A673 (cell line): Measurements from ENCODE around the gene LYPD4. TPM values are rescaled to one million over a fixed set of nuclear protein-coding genes. Genes with fewer than 3 reads are reported as not detected.

ENCODE experiments used
- BruUV-seq: library from RNA; stranded (reverse); fragments of 400-500 nt; replicated peaks from 2 replicates; lab custom pipeline; 2021; lab: Mats Ljungman, UMichigan
- CTCF ChIA-PET: fragments of 300-600 bp; sonication (Branson Sonifier 250); formaldehyde crosslinking; loops from one replicate; lab custom pipeline; 2022; ENCODE audit warnings: antibody characterized with exemption; lab: Charles Lee
- POLR2A ChIA-PET: fragments of 300-600 bp; sonication (Branson Sonifier 250); formaldehyde crosslinking; loops from one replicate; lab custom pipeline; 2022; ENCODE audit warnings: antibody characterized with exemption; ENCODE audit not compliant: low non-redundant PET; lab: Charles Lee
- DNase-seq: peaks from one replicate; pipeline ENCODE4 v3.0.0-alpha.2; 2015; ENCODE audit warnings: low spot score
- H3K27ac ChIP-seq: fragments of 200-600 bp; sonication (generic); 2 replicates; pipeline ENCODE4 v1.5.1; 2016; ENCODE audit warnings: mixed run types, low read depth, mild to moderate bottlenecking, mixed read lengths, antibody characterized with exemption, low read length; ENCODE audit not compliant: poor library complexity, severe bottlenecking
- H3K27me3 ChIP-seq: fragments of 200-600 bp; sonication (generic); replicated peaks from 2 replicates; pipeline ENCODE4 v1.6.1; 2017; ENCODE audit warnings: mixed run types, low read depth, mild to moderate bottlenecking, mixed read lengths, antibody characterized with exemption, low read length; ENCODE audit not compliant: insufficient read depth, poor library complexity
- H3K36me3 ChIP-seq: fragments of 200-600 bp; sonication (generic); 2 replicates; pipeline ENCODE4 v1.6.1; 2016; ENCODE audit warnings: mixed run types, mild to moderate bottlenecking, mixed read lengths, antibody characterized with exemption, low read length; ENCODE audit not compliant: insufficient read depth, poor library complexity, severe bottlenecking
- H3K4me1 ChIP-seq: fragments of 200-600 bp; sonication (generic); 2 replicates; pipeline ENCODE4 v1.6.1; 2017; ENCODE audit warnings: mixed run types, mild to moderate bottlenecking, mixed read lengths, antibody characterized with exemption, low read length; ENCODE audit not compliant: insufficient read depth, poor library complexity, severe bottlenecking
- H3K4me3 ChIP-seq: fragments of 200-600 bp; sonication (generic); 2 replicates; pipeline ENCODE4 v1.5.1; 2016; ENCODE audit warnings: low read depth, mixed run types, mild to moderate bottlenecking, mixed read lengths, low read length; ENCODE audit not compliant: poor library complexity, severe bottlenecking
- H3K9me3 ChIP-seq: fragments of 200-600 bp; sonication (generic); 2 replicates; pipeline ENCODE4 v1.6.1; 2016; ENCODE audit warnings: mixed run types, low read depth, mild to moderate bottlenecking, mixed read lengths, antibody characterized with exemption, low read length; ENCODE audit not compliant: poor library complexity, severe bottlenecking
- EZH2 ChIP-seq: fragments of 200-600 bp; sonication (generic); IDR thresholded peaks from 2 replicates; pipeline ENCODE4 v1.6.1; 2017; ENCODE audit warnings: borderline replicate concordance, low read depth, mild to moderate bottlenecking, mixed read lengths, antibody characterized with exemption, low read length; ENCODE audit not compliant: poor library complexity, severe bottlenecking
- intact Hi-C: fragments of 100-400 bp; cut with micrococcal nuclease; formaldehyde crosslinking; loops from one replicate; pipeline ENCODE4 v1.10.0; 2022; ENCODE audit not compliant: unreplicated experiment
- total RNA-seq: library from RNA; stranded (reverse); gene quantifications from 2 replicates; pipeline ENCODE4 v1.2.3, GENCODE V29; 2021
- TF ChIP-seq, protein P1 (sequence below): fragments of 300-800, 200-600 bp; sonication (generic); conservative IDR thresholded peaks from 2 replicates; pipeline ENCODE4 v1.5.1; 2017; ENCODE audit warnings: low read depth, mild to moderate bottlenecking, antibody characterized with exemption, low read length, moderate library complexity, mixed read lengths

The LYPD4 gene
- total RNA-seq, 1 experiment from 2014 or later = not detected

DNA sequence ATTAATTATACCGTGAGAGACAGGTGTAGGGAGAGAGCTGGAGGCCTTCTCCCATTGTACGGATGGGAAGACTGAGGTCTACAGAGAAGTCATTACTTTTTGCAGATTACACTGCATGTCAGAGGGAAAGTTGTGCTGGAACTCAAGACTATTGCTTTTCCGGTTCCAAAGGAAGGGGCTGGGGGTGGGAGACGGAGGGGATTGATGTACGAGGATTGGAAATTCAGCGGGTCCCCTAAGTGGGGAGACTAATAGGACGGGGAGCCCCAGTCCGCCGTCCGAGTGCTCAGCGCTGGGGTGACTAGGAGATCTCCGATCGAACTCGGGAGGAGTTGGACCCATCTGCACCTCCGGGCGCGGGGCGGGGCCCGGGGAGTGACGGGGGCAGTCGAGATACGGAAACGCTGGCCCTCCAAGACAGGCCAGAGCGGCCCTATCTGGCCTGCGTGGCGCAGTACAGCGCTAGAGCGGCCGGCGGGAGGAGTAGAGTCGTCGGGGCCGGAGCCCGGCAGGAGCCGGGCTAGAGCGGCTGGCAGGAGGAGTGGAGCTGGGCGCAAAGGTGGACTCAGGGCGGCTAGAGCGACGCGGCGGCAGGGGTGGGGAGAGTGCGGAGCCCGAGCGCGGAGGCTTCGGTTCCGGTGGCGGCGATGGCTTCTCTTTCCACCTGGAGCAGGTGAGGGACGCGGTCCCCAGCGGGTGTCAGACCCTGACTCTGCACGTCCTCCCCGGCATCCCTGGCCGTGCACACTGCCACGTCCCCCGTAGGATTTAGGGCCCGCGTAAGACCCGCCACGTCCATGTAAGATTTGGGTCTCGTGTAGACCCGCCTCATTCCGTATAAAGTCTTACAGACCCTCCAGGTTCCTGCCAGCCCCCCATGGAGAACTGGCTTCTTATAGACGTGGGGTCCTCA is 39.6 kb upstream of the LYPD4 start:
- POLR2A ChIA-PET = no interaction called here
- BruUV-seq = TSS peak; percentile 77
- peaks cover 65% of the 10 kb centered on the region for H3K4me1 ChIP-seq
- peaks cover 1% of the 10 kb centered on the region for H3K36me3 ChIP-seq
- TF ChIP-seq, protein P1, sequence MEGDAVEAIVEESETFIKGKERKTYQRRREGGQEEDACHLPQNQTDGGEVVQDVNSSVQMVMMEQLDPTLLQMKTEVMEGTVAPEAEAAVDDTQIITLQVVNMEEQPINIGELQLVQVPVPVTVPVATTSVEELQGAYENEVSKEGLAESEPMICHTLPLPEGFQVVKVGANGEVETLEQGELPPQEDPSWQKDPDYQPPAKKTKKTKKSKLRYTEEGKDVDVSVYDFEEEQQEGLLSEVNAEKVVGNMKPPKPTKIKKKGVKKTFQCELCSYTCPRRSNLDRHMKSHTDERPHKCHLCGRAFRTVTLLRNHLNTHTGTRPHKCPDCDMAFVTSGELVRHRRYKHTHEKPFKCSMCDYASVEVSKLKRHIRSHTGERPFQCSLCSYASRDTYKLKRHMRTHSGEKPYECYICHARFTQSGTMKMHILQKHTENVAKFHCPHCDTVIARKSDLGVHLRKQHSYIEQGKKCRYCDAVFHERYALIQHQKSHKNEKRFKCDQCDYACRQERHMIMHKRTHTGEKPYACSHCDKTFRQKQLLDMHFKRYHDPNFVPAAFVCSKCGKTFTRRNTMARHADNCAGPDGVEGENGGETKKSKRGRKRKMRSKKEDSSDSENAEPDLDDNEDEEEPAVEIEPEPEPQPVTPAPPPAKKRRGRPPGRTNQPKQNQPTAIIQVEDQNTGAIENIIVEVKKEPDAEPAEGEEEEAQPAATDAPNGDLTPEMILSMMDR = no peak
- no peak for TF ChIP-seq EZH2
- no peaks in the 10 kb centered on the region for H3K9me3 ChIP-seq
- H3K27me3 ChIP-seq = no peaks in the 10 kb centered on the region
- peak overlapping the region; percentile 91 for H3K27ac ChIP-seq
- intact Hi-C loops = loop anchor here (1.0 to 5.0 kb wide), 3 partner anchors 25 to 148 kb away; no protein-coding TSS in a partner anchor
- peak overlapping the region; percentile 84 for H3K4me3 ChIP-seq
- DNase-seq = peak; percentile 99
- CTCF ChIA-PET = interaction anchor here (1.0 kb wide), 1 partner anchor 11 kb away, joined by 6 read pairs; no protein-coding TSS in a partner anchor

DNA sequence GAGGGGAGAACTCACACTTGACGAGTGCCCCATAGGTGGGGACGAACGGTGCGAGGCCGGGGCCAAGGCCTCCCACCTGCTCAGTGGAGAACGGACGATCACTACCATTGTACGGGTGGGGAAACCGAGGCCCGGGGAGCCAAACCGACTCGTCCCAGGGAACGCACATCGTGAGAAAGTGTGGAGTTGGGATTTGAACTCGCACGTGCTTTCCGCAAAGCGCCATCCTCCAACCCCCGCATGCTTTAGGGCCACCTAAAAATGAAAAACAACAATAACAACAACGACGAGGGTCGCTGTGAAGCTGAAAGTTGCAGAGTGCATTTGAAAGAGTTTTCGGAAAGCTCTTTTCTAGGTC is 39.0 kb upstream of the LYPD4 start:
- ChIA-PET CTCF (no interaction called here), POLR2A (no interaction called here)
- Histone ChIP-seq H3K27me3 (no peaks in the 10 kb centered on the region), H3K9me3 (no peaks in the 10 kb centered on the region), H3K4me1 (peaks cover 72% of the 10 kb centered on the region), H3K27ac (peak overlapping the region; percentile 91), H3K36me3 (no peaks in the 10 kb centered on the region), H3K4me3 (peak overlapping the region; percentile 84)
- TF ChIP-seq, protein P1 = no peak
- no peak for TF ChIP-seq EZH2
- BruUV-seq = no TSS peak
- no peak for DNase-seq
- intact Hi-C loops = loop anchor here (1.0 to 5.0 kb wide), 3 partner anchors 24 to 149 kb away; no protein-coding TSS in a partner anchor

DNA sequence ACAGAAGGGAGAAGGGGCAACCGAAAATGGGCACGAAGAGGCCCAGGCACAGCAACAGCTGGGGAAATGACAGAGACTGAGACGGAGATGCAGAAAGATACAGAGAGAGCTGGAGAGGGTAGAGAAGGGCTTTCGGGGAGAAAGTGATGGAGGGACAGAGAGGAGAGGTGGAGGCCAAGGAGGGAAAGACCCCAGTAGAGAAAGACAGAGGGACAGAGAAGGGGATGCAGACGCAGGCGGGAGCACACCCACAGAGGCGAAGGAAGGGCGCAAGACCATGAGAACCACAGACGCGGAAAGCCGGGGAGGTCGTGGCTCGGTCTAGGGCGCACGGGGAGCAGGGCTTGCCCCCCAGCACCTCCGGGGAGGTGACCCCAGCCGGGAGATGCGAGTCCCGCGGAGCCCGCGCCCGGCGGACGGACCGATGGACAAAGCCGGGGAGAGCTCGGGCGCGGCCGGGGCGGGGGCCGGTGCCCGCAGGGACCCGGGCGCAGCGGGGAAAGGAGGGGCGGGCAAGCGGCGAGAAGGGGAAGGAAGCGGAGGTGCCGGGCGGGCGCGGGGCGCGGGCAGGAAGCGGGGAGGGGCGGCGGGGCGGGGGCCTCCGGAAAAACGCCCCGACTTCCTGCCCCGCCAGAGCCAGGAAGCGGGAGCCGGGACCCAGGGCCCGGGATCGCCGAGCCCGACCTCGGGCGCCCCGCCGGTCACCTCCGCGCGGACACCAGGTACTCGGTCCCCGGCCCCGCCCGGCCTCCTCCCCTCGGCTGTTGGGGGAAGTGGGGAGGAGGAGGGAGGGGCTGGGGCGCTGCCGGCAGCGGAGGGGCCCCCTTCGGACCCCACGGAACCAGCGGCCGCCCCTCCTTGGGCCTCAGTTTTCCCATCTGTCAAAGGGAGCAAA is 38.3 kb upstream of the LYPD4 start, which contains the start of gene ARHGEF1:
Gene ARHGEF1, plus strand, starts transcription at position 617 of the 895 bp plus-strand sequence. CDS start 4,899 bp downstream, outside the sequence.
- Histone ChIP-seq H3K9me3 (no peaks in the 10 kb centered on the region), H3K27me3 (no peaks in the 10 kb centered on the region), H3K36me3 (no peaks in the 10 kb centered on the region), H3K27ac (peak within 1 kb of the TSS; percentile 91), H3K4me1 (peaks cover 75% of the 10 kb centered on the region), H3K4me3 (peak within 1 kb of the TSS; percentile 84)
- intact Hi-C loops = loop anchor here (1.0 to 5.0 kb wide), 3 partner anchors 24 to 149 kb away; no protein-coding TSS in a partner anchor
- ChIA-PET POLR2A (no interaction called here), CTCF (no interaction called here)
- TF ChIP-seq EZH2 = no peak
- TF ChIP-seq, protein P1 = no peak
- no TSS peak for BruUV-seq
- peak; percentile 56 for DNase-seq
